HG03575 (cell line): ENCODE measurements around the gene TSPAN14.
"Not testable (repeated sequence)": the region's sequence is repeated elsewhere in the genome, so short reads cannot be mapped to it uniquely, and the experiment has no call there.

ENCODE experiments used
- ATAC-seq: cut with Tn5 transposase; IDR thresholded peaks from one replicate; pipeline ENCODE4 v1.9.1; 2021; ENCODE audit not compliant: unreplicated experiment, insufficient number of reproducible peaks, low FRiP score; ENCODE audit errors: extremely low read depth

Gene TSPAN14

DNA sequence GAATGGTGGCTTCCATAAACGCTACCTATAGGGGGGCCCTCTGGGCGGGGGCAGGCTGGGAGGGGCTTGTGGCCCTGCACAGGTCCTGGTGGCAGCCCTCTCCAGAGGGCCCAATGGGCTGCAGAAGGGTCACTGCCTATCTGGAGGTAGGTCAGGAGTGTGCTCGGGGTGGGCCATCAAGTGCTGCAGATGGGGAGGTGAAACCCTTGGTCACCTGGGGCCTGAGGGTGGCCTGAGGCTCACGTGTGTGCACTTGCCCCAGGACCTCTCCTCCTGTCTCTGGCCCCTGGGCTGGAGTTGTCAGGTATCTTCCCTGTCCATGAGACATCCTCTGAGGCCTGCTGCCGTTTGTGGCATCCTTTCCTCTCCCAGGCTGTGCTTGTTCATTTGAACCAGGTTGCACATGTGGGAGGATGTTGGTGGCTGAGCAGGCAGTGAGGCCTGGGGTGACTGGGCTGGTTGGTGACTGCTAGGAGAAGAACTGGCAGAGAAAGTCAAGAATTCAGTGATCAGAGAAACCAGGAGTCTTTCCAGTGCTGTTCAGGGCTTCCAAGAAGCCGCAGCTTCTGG, 62.5 kb downstream of the TSPAN14 start:
- ATAC-seq = no peak

DNA sequence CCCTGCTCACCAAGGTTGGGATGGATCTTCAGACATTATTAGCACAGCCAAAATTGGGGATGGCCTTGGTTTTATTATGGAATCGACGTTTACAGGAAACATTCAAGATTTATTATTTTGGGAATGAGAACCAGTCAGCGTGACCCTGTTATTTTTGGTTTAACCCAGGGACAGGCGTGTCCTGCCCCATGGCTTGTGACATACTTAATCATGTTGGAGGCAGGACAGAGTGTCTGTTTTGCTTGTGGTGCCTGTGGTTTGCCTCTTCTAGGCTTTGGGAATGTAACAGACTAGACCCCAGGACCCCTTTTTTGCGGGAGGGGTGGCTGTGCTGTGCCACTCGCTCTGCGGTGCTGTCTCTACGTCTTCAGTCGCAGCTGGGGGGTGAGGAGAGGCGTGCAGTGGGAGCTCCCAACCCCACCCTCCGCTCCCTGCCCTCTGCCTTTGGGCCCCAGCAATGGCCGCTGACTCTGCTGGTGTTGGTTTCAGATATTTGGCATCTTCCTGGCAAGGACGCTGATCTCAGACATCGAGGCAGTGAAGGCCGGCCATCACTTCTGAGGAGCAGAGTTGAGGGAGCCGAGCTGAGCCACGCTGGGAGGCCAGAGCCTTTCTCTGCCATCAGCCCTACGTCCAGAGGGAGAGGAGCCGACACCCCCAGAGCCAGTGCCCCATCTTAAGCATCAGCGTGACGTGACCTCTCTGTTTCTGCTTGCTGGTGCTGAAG, 63.5 kb downstream of the TSPAN14 start:
- ATAC-seq = no peak

DNA sequence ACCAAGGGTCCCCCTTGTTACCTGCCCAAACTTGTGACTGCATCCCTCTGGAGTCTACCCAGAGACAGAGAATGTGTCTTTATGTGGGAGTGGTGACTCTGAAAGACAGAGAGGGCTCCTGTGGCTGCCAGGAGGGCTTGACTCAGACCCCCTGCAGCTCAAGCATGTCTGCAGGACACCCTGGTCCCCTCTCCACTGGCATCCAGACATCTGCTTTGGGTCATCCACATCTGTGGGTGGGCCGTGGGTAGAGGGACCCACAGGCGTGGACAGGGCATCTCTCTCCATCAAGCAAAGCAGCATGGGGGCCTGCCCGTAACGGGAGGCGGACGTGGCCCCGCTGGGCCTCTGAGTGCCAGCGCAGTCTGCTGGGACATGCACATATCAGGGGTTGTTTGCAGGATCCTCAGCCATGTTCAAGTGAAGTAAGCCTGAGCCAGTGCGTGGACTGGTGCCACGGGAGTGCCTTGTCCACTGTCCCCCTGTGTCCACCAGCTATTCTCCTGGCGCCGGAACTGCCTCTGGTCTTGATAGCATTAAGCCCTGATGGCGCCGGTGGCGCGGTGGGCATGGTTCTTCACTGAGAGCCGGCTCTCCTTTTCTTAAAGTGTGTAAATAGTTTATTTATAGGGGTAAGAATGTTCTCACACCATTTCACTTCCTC, 64.2 kb downstream of the TSPAN14 start:
- ATAC-seq = no peak

DNA sequence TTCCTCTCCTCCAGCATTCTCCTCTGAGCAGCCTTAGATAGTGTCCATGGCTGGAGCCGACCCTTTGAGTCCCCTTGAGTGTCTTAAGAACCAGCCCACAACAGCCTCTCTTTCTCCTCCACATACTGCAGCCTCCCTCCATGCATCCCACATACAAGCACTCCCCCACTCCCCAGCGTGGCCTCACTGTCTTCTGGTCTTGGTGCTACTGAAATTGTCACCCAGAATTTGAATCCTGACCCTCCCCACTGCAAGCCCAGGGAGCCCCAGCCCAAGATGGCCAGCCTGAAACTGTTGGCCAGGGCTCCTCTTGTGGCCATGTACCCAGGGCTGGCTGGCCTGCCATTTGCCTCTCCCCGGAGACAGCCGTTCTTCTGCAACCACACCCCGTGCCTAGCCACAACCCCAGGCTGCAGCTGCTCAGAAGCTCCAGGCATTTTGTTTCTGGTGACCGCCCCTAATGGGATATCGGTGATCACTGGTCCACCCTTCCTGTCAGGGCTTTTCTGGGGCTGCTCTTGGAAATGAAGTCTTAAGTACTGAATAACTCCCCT, 64.8 kb downstream of the TSPAN14 start:
- no peak for ATAC-seq

DNA sequence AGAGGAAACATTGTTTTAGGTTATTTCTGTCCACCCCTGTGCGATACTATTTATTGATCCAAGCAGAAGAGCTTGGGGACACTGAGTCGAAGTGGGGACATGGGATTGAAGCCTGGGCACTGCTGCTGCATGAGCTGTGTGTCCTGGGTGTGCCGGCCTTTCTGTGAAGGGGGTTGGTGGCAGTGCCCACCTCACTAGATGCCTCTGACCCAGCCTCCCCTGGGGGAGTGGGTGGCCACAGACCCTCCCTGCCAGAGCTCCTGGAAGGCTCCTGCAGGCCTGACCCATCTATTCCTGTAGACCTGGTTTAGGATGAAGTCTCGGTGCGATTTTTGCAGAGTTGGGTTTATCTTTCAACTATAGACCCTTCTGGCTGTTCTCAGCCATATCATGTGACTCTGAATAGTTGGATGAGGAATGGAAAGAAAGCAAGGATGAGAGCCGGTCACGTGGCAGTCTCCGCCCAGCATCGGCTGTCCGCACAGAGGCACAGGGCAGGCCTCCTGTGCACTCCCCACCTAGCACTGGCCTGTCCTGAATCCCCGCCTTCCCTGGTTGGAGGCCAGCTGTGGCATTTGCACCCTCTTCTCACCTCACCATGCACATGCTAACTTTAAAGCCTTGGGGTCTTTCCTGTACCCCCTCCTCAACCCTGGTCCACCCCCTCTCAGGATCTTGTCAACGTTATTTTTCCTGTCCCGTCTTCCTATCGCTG, 66.0 kb downstream of the TSPAN14 start:
- no peak for ATAC-seq

DNA sequence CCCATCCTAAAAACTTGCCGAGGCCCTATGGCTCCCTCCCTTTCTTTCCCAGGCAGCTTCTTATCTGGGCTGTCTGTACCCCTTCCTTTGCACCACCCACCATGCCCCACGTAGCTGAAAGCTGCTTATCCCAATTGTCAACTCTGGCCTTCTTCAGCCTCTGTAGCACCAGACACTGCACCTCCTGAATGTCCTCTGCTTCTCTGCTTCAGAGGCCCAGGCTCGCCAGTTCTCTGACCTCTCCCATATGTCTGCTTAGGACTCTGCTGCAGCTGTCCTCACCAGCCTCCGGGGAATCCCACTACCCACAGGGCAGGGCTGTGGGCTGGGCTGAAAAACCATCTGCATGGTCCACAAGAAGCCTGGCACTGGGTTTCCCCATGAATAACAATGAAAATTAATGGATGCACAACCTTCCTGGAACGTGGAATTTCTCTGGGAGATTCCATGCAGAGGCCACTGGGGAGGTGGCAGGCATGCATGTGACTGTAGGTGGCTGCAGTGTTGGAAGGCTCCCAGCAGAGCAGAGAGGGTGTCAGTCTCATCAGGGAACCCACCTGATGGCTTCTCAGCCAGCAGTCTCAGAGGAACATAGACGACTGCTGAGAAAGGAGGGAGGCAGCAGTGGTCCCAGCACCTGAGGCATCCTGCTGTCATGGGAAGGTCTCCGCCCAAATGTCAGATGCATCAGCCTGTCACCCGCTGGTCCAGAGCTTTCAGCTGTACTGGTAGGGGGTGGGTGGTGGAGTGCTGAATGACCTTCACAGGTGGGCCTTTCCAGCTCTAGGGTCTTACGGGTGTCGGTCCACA, 66.8 kb downstream of the TSPAN14 start:
- no peak for ATAC-seq

DNA sequence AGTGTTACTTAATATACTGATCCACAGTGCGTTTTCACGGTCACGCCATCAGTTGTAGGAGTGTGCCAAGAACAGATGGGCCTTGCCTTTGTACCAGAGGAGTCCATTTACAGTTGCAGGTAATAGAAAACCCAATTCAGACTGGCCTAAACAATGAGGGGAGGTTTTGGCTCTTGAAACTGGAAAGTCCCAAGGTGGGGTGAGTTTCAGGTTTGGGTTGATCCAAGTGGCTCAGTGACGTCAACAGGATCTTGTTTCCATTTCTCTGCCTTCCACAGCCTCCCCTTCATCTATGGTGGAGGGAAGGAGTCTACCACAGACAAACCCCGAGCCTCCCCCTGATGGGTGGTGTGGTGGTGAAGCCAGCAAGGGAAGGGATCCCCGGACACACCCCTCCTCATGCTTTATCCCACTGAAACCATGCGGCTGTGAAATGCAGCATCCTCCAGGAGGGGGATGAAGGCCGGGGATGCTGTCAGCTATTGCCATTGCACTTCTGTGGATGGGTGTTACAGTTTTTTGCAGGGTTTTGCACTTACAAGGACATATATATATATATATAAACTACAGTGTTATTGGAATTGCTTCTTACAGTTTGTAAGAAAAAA, 68.8 kb downstream of the TSPAN14 start:
- ATAC-seq = no peak

DNA sequence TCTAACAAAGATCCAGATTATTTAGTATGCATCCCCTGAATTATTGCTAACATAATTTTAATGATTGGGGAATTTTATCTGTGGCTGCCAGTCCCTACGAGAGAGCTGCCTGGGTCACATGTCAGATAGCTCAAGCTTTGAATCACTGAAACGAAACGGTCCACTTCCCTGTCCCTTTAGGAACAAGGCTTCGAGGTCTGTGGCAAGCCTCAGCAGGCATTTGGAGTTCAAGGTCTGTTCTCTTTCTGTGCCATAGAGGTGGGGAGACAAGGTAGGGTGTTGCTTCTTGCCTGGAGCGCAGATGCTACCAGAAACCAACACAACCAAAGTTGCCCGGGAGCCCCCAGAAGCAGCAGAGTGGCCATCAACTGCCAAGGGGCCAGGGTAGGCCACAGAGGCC, 69.7 kb downstream of the TSPAN14 start:
- ATAC-seq = no peak

DNA sequence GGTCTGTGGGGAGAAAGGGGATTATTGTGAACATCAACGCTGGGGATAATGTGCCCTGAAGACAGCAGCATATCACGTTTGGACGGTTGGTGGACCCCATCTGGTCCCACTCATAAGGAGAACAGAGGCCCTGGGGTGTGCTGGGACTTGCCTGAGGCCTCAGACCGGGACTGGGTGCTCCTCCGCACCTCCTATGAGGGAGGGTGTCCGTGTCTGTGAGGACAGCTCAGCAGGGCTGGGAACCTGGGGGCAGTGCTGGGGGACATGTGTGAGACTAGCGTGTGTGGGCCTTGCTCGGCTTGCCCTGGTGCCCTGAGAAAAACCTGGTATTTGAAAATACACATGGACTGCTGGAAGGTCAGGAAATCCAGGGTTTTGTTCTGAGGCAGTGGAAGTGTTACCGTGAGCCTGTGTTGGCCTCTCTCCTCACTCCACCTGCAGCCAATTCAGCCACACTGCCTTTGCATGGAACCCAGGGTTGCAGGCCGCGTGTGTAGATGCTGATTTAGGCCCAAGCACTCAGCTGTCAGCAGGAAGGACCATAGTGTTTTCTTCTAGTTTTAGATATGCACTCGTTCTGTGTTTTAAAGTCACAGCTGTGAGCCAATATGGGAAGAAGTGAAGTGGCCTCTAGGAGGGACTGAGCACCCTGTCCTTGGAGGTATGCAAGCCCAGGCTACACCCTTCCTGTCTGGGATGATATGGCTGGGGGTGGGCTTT, 70.2 kb downstream of the TSPAN14 start:
- ATAC-seq = no peak

DNA sequence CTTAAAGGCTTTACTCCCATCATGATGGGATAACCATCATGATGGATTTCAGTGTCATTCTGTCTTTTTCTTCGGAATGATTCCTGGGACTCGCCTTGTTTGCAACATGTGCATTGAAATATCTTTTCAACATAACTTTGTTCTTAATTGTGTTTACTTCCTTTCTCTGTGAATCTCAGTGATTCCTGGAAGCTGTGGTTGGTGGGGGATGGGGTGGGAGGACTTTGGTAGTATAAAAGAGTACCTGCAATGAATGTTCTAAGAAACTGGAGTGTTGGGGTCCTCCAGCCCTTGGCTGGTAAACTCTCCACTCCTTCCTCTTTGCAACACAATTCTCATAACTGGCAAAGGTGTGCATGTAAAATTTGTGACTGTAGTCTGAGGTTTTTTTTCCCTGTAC, 72.1 kb downstream of the TSPAN14 start:
- no peak for ATAC-seq

DNA sequence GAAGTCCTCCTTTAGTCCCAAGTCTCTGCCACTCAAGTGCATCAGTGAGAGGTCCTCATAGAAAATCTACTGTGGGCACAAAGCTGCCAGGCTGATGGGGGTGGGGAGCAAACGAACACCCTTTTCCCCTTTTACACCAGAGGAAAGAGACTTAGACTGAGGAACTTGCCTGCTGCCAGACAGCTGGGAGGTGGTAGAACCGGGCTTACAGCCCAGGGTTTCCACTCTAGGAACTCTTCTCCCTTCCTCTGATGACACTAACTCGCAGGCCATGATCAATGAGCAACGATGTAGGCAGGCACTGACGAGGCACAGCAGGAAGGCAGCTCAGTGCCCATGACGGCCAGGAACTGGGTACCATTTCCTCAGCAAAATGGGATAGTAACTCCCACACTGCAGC, 72.6 kb downstream of the TSPAN14 start:
- ATAC-seq = no peak

DNA sequence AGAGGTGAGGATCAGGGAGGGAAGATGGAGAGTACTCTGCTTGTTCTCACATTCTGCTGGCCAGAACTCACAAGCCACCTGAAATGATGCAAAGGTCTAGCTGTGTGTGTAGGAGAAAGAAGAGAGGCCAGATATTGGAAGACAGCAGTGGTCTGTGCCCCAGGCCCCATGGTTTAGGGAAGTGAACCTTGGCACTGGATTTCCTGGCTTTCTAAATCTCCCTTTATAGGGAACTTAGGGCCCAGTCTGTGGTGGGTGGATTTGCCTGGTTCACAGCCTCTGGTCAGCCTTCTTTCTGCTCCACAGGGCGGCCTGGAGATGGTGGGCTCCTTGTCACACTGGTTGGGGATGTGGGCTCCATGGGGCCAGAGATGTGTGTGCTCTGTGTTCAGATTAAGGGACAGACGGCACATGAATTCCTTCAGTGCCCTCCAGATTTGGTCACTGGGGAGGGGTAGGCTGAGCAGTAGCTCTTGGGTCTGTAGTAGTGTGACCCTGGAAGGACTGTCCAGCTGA, 74.1 kb downstream of the TSPAN14 start:
- no peak for ATAC-seq

DNA sequence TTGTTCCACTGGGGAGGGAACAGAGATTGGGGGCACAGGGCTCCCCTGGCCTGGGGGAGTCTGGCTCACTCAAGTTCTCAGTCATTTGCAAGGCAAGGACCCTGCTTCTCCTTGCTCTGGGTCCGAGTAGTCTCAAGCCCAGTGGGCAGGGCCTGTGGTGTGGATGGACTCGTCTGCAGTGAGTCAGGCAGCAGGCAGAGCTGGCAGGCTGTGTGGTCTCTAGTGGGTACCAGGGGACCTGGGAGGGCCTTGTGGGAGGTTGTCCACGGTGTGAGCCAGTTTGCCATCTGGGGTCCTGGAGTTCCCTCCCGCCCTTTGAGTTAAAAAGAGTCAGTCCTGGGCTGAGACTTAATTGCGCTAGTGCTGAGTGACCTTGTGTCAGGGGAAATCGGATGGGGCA, 74.8 kb downstream of the TSPAN14 start:
- ATAC-seq = no peak

DNA sequence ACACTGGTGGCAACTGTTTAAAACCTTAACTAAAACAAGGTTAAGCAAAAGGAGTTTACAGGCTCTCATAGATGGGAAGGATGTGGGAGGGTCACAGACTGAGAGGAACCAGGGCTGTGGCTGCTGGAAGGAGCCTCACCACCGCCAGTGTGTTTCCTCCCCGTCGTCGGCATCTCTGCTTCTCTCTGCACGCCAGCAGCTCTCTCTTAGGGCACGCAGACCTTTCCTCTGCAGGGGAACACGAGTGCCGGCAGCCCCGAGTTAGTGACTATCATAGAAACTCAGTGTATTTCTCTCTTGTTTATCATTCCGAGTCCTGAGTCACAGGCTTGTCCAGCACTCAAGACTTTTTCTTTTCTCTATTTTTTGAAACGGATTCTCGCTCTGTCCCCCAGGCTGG, 75.5 kb downstream of the TSPAN14 start:
- ATAC-seq = no peak

DNA sequence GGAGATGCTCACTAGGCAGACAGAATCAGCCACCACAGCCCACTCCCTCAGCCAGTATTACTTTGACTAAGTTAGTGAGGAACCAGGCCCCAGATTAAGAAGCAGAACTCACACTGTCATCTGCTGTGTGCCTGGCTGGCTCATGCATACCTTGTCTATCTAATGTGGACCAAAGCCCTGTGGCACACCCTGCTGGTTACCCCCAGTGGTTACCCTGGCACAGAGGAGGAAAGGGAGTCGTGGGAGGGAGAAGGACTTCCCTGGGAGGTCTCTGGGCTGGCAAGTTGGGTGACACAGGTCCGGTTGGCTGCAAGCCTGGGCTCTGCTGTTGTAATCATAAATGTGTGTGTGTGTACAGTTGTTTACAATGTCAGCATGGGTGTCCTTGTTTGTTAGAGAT, 76.1 kb downstream of the TSPAN14 start:
- ATAC-seq = no peak

DNA sequence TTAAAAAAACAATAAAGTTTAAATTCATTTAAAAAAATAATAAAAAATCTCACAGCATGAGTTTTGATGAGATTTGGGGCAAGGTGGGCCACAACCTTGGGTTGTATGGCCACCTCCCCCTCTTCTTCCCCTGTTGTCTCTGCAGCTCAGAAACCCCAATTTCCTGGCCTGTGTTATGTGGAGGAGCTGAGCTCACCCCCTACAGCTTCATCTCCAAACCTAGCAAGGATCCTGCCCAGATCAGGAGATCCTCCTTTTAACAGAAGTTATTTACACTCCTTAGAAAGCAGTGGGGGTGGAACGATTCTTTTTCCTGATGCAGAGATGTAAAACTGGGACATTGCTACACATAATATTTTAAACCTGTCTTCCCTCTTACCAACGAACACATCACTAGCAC, 76.7 kb downstream of the TSPAN14 start:
- no peak for ATAC-seq

DNA sequence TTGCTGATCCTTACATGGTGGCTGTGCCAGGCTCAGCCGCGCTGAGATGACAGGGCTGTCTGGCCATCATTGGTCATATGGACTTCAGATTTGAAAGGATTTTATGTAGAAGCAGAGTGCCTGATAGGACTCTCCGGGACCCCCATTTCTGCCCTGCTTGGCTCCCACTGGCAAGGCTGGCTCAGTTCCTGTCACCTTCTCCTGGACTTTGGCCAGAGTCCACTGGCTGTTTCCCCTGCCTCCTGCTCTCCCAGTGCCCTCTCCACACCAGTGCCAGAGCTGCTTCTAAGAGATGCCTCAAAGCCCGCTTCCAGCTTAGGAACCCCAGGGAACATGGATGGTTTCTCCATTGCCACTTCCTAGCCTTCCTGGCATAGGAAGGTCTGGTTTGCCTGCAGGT, 78.5 kb downstream of the TSPAN14 start:
- no peak for ATAC-seq

DNA sequence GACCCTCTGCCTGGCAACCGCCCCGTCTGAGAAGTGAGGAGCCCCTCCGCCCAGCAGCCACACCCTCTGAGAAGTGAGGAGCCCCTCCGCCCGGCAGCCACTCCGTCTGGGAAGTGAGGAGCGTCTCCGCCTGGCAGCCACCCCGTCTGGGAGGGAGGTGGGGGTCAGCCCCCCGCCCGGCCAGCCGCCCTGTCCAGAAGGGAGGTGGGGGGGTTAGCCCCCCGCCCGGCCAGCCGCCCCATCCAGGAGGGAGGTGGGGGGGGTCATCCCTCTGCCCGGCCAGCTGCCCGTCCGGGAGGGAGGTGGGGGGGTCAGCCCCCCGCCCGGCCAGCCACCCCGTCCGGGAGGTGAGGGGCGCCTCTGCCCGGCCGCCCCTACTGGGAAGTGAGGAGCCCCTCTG, 79.9 kb downstream of the TSPAN14 start:
- ATAC-seq = not testable (repeated sequence)
